NCI-H128 (cell line): ENCODE measurements around the gene TTC14.
A peak's percentile ranks its signal among the peaks of the same experiment; 100 is the strongest.
"Not testable (repeated sequence)": the region's sequence is repeated elsewhere in the genome, so short reads cannot be mapped to it uniquely, and the experiment has no call there.

Experiments
- DNase-seq: peaks from one replicate; lab custom pipeline; 2025; ENCODE audit not compliant: unreplicated experiment; lab: John Stamatoyannopoulos, UW

TTC14 gene, protein sequence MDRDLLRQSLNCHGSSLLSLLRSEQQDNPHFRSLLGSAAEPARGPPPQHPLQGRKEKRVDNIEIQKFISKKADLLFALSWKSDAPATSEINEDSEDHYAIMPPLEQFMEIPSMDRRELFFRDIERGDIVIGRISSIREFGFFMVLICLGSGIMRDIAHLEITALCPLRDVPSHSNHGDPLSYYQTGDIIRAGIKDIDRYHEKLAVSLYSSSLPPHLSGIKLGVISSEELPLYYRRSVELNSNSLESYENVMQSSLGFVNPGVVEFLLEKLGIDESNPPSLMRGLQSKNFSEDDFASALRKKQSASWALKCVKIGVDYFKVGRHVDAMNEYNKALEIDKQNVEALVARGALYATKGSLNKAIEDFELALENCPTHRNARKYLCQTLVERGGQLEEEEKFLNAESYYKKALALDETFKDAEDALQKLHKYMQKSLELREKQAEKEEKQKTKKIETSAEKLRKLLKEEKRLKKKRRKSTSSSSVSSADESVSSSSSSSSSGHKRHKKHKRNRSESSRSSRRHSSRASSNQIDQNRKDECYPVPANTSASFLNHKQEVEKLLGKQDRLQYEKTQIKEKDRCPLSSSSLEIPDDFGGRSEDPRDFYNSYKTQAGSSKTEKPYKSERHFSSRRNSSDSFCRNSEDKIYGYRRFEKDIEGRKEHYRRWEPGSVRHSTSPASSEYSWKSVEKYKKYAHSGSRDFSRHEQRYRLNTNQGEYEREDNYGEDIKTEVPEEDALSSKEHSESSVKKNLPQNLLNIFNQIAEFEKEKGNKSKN

DNA sequence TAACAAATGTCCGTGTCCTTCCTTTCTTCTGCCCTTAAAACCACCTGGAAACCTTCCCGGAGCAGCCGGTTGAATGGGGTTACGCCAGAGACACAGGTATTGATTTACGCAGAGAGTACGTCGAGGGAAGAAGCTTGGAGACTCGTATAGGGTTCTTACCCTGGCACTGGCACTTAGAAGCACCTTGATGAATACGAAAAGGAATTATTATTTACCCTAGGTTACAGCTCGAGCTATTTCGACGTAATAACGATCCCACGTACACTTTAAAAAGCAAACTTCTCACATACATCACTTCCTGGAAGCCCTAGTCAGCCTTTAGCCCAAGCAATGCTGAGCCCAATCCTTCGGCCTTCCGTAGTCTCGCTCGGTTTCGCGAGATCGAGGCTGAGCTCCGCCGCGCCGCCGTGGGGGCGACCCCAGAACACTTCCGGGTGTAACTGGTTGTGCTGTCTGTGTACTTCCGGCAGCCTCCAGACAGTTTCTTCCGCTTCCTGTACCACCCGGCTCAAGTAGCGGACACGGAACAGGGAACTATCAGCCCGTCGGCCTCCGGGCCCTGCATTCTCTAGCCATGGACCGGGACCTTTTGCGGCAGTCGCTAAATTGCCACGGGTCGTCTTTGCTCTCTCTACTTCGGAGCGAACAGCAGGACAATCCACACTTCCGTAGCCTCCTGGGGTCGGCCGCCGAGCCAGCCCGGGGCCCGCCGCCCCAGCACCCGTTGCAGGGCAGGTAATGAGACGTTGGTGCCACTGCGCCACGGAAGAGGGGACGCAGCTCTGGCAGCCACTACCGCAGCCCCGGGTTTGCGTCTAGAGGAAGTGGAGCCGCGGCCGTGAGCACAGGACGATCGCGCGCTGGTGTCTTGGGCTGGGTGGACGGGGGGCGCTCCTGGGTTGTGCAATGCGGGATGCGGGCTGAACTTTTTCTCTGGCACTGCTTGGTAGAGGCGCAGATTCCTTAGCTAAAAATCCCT lies at the start of gene TTC14:
Gene TTC14 (plus strand): TSS at position 476 of the 979 bp plus-strand sequence. CDS start 99 bp downstream, at position 575.
- DNase-seq = peak; percentile 90

DNA sequence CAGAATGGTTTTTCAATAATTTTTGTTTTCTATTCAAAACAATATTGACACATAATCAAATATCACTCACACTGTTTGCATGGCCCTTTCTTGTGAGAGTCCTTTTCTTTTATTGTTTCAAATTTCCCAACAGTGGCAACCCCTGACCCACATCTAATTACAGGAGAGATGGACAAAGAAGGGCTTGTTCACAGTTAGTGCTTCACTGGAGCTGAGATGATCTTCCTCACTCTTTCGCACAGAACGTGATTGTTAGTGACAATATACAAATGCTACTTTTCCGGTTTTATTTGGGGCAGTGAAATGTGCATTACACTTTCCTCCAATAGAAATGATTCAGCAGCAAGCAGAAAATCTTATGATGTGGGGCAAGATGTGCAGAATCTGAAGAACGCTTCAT lies 38.6 kb upstream of the TTC14 start:
- no peak for DNase-seq

DNA sequence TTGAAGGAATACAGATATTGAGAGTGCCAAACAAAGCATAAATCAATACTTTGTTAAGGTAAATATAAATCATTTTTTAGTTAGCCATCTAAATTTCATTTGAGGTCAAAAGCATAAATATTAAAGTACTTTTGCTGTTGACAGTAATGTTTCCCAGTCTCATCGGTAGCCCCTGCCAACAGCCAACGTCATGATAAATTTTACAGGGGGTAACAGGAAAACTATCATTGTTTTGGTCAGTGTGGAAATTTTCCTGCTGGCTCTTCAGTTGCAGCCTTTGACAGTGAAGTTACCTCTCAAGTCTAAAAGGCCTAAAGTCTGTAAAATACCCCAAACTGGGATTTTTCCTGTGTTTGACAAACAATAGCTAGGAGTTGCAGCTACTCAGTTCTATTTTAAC lies 37.3 kb upstream of the TTC14 start:
- DNase-seq = no peak

DNA sequence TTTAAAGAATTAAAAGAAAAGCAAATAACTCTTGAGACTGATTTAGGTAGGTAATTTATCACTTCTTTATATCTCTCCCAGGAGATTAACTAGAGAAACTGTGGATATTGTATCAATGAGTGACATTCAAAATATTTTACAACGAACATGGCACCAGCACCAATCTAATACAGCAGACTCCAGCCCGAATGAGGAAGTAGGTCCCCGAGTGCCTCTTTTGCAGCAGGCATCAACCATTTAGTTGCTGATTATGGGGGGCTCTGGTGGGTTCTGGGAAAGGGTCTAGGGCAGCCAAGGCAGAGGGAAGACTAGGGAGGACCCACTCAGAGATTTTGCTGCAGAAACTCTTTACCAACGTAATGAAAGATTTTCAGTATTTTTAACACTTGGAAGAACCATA lies 31.7 kb upstream of the TTC14 start:
- no peak for DNase-seq

DNA sequence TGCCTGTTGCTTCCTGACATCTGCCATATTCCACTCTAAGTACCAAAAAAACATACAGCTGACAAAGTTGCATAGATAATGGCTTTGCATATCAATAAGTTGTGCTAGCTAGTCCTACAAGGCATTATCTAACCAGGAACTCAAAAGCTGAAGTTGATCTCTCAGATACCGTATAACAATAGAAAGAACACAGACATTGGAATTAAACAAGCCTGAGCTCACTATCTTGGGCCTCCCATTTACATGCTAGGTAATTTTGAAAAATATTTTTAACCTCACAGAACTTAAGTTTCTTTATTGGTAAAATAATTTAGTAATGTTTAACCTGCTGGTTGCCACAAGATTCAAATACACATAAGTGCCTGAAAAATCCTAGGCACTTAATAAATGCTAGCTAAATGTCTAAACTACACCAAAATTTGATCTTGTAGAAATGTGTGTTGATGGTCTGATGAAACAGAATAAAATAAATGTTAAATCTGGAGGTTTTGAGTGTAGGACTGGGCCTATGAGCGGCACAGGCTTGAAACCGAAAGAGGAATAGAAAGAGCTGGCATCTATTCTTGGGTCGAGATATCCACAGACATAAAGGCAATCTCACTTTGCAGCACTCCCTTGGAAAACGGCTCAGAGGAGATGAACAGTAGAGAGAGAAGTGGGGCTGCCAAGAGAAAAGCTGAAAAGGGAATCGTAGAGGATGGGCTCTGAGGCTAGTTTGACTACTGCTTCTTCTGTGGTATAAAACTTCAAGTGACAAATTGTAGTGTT lies 29.9 kb upstream of the TTC14 start:
- no peak for DNase-seq

DNA sequence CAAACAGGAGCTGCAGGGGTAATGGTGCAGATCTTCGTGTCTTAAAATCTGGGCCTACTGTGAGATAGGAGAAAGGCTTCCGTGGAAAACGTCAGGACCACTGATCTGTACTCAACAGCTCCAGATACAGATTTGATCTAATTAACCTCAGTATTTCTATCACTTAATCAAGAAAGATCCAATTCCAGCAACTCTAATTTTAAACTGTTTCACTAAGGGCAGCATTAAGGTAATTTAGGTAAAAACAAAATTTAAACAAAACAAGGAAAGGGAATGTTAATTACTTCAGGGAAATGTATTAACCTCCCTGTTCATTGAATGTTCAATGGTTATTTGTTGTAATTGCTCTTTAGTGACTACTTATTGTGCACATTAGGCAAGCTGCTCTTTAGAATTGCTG lies 26.4 kb upstream of the TTC14 start:
- no peak for DNase-seq

DNA sequence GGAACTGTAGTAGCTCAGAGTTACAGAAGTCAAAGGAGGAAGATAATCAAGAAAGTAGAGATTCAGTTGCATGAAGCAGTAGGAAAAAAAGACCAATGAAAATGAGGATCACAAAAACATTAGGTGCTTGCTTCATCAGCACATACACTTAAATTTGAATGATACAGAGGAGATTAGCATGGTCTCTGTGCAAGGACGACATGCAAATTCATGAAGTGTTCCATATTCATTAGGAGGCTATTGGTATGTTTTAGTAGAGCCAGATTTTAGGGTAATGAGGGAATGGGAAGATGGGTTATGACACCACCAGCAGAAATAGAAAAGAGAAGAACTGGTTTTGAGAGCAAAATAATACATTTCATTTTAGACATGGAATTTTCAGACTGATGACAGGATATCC lies 21.0 kb upstream of the TTC14 start:
- DNase-seq = no peak

DNA sequence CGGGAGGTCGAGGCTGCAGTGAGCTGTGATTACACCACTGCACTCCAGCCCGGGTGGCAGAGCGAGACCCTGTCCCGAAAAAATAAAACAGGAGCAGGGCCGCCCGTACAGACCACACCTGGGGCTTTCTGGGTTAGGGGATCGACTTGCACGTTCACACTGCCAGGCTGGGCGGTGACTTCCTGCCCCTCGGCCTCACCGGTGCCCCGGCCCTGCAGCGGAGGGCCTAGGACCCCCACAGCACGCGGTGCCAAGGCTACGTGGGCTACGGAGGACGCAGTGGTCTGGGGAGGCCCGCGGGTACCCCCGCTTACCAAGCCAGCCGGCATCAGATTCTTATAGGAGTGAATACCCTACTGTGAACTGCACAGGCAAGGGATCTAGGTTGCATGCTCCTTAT lies 11.6 kb upstream of the TTC14 start:
- DNase-seq = no peak

DNA sequence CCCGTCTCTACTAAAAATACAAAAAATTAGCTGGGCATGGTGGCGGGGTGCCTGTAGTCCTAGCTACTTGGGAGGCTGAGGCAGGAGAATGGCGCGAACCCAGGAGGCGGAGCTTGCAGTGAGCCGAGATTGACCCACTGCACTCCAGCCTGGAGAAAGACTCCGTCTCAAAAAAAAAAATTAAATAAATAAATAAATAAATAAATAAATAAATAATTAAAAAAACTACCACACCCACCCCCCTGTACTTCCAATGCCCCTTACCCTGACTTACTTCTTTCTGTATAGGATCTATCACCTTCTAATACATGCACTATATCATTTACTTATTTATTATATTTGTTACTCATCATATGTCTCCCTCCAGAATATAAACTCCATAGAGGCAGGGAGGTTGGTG lies 8.3 kb upstream of the TTC14 start:
- not testable (repeated sequence) for DNase-seq

DNA sequence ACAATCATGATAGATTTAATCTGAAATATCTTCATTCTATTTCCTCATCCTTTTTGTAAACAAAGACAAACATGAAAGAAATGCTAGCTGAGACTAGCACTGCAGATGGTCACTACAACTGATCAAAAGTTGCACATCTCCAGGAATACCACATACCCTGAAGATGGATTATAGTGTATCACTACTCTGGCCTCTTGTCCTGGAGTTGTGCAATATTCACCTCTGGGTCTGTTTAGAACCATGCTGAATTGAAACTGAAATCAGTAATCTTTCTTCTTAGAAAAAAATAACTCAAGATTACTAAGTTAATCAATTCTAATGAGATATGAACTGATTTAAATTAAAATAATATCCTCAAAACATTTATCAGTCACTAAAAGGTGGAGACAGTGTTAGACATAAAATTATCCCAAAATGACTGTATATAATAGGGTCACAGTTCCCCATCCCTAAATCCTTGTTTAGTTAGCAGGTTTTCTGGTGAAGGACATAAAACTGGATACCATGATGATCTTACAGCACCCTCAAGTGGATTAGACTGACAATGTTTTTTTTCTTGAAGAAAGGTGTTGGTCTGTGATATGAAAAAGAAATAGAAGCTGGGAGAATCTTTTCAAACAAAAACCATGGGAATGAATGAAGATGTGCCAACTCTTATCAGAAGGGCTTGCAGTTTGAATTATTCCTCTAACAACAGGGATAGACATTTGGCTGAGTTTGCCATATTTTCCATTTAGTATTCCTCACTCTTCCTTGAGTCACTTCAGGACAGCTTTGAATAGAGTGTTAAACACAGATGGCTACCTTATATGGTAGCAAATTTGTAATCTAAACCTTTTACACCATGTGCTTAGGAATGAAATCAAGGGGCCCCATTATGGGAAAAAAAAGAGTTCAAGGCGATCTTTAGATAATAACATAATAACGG lies 7.1 kb upstream of the TTC14 start:
- peak; percentile 28 for DNase-seq

DNA sequence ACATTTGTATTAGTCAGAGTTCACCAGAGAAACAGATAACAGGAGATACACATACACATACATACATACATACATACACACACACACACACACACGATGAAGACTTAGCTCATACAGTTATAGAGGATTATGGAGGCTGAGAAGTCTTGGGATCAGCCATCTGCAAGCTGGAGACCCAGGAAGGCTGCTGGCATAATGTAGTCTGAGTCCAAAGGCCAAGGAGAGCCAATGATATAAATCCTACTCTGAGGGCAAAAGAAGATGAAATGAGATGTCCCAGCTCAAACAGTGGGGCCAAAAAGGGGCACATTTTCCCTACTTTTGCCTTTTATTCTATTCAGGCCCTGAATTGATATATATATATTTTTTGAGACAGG lies 6.4 kb upstream of the TTC14 start:
- DNase-seq = no peak

DNA sequence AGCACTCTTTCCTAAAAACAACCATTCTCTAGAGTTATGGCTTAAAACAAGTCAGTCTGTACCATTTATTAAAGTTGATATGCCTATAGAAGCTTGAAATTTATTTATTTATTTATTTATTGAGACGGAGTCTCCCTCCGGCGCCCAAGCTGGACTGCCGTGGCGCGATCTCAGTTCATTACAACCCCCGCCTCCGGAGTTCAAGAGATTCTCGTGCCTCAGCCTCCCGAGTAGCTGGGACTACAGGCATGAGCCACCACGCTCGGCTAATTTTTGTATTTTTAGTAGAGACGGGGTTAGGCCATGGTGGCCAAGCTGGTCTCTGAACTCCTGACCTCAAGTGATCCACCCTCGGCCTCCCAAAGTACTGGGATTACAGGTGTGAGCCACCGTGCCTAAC lies 1.5 kb upstream of the TTC14 start:
- no peak for DNase-seq

DNA sequence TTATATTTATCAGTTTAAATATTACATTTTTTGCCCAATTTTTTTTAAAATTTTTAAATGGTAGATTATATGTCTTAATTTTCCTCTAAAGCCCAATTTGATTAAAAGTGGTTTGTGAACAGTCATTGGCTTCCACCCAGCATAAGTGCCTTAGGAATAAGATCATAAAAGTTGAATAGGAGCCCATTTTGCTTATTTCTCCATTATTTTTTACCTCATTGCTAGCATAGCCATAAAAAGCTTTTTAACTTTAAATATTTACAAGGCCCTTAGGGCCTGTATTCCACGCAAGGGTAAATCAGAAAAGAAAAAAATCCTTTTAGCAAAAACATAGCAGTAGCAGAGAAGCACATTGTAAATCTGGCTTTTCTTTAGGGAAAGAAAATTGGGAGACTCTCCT lies 9.0 kb downstream of the TTC14 start:
- no peak for DNase-seq

DNA sequence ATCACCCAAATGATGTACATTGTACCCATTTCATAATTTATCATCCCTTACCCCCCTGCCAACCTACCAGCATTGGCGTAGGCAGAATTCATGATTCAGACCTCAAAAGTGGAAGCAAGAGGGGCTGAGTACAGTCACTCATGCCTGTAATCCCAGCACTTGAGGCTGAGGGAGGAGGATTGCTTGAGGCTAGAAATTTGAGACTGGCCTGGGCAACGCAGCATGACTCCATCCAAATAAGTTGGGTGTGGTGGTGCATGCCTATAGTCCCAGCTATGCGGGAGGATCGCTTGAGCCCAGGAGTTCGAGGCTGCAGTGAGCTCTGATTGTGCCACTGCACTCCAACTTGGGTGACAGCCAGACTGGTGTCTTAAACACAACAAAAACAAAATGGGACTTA lies 10.4 kb downstream of the TTC14 start:
- no peak for DNase-seq

DNA sequence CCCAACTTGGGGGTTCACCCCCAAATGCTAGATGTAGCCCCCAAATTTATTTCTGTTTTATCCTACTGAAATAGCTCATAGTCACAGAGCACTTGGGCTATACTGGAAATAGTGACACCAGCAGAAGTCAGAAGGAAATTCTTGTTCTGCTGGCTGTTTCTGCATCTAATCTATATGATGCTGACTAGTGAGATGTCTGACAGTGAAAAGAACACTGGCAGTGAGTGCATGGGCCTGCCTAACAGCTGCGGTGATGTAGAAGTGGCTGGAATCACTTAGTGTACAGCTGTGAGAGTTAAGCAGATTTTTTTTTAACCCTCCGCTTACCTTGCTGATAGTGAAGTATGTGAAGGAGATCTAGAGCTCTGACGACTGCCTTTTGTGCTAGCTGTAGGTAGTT lies 14.0 kb downstream of the TTC14 start:
- no peak for DNase-seq

DNA sequence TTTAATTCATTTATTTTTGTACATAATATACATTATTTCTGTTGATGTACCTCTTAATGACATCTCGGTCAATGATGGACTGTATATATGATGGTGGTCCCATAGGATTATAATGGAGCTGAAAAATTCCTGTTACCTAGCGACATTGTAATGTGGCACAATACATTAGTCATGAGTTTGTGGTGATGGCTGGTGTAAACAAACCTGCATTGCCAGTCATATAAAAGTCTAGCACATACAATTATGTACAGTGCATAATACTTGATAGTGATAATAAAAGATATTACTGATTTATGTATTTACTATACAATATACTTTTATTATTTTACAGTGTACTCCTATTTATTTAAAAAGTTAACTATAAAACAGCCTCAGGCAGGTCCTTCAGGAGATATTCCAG lies 15.1 kb downstream of the TTC14 start:
- peak; percentile 5 for DNase-seq

DNA sequence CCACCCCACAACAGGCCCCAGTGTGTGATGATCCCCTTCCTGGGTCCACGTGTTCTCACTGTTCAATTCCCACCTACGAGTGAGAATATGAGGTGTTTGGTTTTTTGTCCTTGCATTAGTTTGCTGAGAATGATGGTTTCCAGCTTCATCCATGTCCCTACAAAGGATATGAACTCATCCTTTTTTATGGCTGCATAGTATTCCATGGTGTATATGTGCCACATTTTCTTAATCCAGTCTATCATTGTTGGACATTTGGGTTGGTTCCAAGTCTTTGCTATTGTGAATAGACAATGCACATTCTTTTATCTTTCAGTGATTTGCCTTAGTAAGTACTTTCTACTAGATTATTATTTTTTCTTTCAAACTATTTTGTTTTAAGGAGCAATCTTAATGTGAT lies 16.6 kb downstream of the TTC14 start:
- DNase-seq = not testable (repeated sequence)

DNA sequence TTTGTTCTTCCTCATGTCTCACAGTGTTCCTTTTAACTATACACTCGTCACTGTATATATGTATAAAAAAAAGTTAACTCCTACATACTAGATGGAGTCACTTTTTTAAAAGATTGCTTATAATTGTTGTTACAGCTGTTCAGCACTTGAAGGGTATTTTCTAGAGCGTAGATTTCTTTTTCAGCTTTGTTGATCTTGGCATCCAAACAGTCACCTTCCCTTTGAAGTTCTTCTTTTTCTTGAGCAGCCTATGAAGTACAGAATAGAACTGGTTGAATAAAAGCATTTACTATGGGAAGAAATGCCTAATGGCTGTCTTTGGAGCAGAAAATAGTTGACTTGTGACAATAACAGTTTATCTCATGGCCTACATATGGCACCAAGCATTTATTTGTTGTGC lies 17.8 kb downstream of the TTC14 start:
- DNase-seq = no peak

DNA sequence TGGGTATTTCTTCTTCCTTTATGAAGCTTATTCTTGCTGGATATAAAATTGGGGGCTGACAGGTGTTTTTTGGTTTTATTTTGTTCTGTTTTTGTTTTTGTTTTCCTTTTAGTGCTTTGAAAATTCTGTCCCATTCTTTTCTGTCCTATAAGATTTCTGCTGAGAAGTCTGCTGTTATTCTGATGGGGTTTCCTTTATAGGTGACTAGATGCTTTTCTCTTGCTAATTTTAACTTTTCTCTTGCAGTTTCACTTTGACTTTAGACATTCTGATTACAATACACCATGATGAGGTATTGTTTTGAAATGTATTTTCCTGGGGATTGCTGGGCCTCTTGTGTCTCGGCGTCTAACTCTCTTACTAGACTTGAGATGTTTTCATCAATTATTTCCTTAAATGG lies 22.8 kb downstream of the TTC14 start:
- no peak for DNase-seq

DNA sequence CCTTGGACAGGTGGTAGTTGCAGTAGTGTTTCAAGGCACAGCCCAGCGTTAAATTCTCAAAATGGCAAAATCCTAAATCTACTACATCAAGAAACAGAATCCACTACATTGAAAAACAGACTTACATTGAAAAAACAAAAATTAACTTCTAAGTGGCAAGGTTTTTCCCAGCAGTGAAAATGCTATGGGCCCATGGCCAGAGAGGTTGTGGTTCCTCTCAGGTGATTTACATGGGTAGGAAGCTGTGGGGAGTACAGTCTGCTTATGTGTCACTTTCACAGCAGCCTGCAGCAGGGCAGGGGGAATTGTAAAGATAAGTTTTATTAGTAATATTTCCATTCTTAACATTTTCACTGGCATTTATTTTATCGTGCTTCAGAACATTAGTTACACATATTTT lies 24.9 kb downstream of the TTC14 start:
- DNase-seq = no peak
